ENCODE results near the gene PAPPA.

The PAPPA gene

DNA sequence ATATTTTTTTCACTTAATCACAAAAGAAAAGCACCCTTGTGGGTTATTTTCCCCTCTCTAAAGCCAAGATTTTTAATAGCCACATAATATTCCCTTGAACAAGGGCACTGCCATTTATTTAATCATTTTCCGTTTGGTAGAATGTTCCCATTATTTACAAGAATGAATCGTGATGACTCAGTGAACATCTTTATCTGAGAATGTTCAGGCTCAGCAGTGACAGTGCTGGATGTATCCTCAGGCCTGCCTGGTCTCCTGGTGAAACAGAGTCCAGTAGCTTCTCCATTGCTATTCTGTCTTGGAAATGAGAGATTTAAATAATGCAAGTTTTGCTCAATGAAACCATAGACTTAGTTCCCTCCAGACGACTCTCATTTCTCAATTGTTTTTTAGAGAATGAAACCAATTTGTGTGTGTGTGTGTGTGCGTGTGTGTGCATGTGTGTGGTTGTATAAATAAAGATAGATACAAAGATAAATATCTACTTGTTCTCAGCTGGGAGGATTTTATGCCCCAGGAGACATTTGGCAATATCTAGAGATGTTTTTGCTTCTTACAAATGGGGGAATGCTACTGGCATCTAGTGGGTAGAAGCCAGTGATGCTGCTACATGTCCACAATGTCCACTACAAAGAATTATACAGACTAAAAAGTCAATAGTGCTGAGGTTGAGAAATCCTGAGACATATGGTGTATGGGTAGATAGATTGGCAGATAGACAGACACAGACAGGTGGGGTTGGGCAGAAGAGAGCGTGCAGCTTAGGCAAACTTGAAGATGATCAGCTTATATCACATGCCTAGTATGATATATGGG is 55.0 kb downstream of the PAPPA start:
- Histone ChIP-seq H3K9me3 (no peaks in the 10 kb centered on the region), H3K4me3 (no peak overlapping the region), H3K36me3 (replicated peaks) (no peaks in the 10 kb centered on the region), H3K27me3 (ENCODE audit: low read depth) (0 out of 2 replicates have a peak, but pooled peaks cover 2% of the 10 kb centered on the region), H3K4me1 (no peaks in the 10 kb centered on the region)
- in situ Hi-C loops (cut with MboI; ENCODE audit: low sequenced_read_pairs) = no loop called here
- no peak for DNase-seq (ENCODE audit: low spot score in 2 of 2)

DNA sequence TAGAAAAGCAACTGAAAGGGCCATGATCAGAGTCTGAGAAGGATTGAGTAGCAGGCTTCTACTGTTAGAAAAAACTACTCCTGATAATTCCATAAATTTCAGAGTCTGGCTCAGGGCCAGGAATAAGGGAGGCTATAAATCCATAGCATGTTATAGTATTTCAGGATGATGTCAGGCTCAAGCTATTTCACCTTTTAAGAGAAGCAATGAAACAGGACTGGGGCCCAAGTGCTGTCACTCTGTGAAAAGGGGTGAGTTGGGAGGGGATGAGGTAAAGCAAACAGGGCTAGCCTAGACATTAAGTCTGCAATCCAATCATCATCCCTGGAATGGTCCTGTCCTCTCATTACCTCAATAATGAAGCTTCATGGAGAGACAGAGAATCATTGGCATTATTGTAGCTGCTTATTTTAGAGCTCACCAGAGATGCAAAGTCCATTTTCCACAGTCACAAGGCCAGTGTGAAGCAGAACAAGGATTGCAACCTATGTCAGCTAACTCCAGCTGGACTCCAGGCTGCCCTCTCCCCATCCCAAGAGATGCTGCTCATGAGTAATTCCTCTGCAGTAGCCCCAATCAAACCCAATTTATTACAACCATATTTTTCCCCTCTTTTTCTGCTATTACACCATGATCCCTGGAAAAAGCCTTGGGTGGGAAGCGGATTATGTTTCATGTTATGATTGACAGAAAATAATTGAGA is 56.0 kb downstream of the PAPPA start:
- no peaks in the 10 kb centered on the region for H3K36me3 ChIP-seq (replicated peaks)
- H3K4me3 ChIP-seq = no peak overlapping the region
- no peaks in the 10 kb centered on the region for H3K9me3 ChIP-seq
- in situ Hi-C loops (cut with MboI; ENCODE audit: low sequenced_read_pairs) = no loop called here
- no peak for DNase-seq (ENCODE audit: low spot score in 2 of 2)
- H3K4me1 ChIP-seq = no peaks in the 10 kb centered on the region
- H3K27me3 ChIP-seq (ENCODE audit: low read depth) = 0 out of 2 replicates have a peak, but pooled peaks cover 2% of the 10 kb centered on the region

GRCh38 chr9:116212986-116213692 is 59.5 kb downstream of the PAPPA start:
- H3K4me1 ChIP-seq = no peaks in the 10 kb centered on the region
- in situ Hi-C loops (cut with MboI; ENCODE audit: low sequenced_read_pairs) = no loop called here
- no peaks in the 10 kb centered on the region for H3K9me3 ChIP-seq
- H3K36me3 ChIP-seq (replicated peaks) = no peaks in the 10 kb centered on the region
- 0 out of 2 replicates have a peak, but pooled peaks cover under 1% of the 10 kb centered on the region for H3K27me3 ChIP-seq (ENCODE audit: low read depth)
- DNase-seq (ENCODE audit: low spot score in 2 of 2) = no peak
- no peak overlapping the region for H3K4me3 ChIP-seq

DNA sequence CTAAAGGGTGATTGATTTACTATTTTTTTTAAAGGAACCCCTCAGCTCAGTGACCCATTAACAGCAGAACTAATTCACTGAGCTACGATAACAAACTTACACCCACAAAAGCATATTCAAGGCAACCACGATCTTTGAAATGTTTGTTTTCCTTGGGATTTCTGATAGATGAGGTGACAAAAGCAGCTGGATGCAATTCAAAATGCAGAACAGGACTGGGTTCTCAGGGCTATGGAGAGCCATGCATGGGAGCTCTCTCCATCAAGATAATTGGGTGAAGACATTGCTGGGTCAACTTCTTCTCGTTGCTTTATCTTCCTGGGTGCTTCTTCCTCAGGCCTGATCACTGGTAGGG is 60.1 kb downstream of the PAPPA start:
- H3K4me3 ChIP-seq = no peak overlapping the region
- no peaks in the 10 kb centered on the region for H3K4me1 ChIP-seq
- no peaks in the 10 kb centered on the region for H3K27me3 ChIP-seq (ENCODE audit: low read depth)
- no peaks in the 10 kb centered on the region for H3K9me3 ChIP-seq
- in situ Hi-C loops (cut with MboI; ENCODE audit: low sequenced_read_pairs) = no loop called here
- H3K36me3 ChIP-seq (replicated peaks) = no peaks in the 10 kb centered on the region
- no peak for DNase-seq (ENCODE audit: low spot score in 2 of 2)

- H3K36me3 ChIP-seq (replicated peaks) = no peaks in the 10 kb centered on the region
- in situ Hi-C loops (cut with MboI; ENCODE audit: low sequenced_read_pairs) = no loop called here
- H3K9me3 ChIP-seq = no peaks in the 10 kb centered on the region
These were observed 64.8 kb downstream of the PAPPA start for GRCh38 chr9:116218399-116218798.

DNA sequence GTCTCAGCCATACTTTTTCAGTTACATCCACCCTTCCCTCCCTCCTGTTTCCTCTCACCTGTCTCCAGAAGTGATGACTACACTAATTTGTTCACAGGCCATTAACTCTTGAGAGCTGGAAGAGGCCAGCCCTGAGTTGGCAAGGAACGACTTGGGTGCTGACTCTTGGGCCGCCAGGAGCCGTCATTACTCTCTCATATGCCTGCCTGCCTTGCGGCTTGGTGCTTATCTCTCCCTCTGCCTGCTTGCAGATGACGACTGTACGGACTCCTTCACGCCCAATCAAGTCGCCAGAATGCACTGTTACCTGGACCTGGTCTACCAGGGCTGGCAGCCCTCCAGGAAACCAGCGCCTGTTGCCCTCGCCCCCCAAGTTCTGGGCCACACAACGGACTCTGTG is 66.1 kb downstream of the PAPPA start:
- Histone ChIP-seq H3K36me3 (replicated peaks) (no peaks in the 10 kb centered on the region), H3K4me3 (no peak overlapping the region)
- DNase-seq (ENCODE audit: low spot score in 2 of 2) = no peak

More at GRCh38 chr9:116218399-116218798, 64.8 kb downstream of the PAPPA start:
- DNase-seq (ENCODE audit: low spot score in 2 of 2) = no peak
- Histone ChIP-seq H3K4me1 (no peaks in the 10 kb centered on the region), H3K4me3 (no peak overlapping the region), H3K27me3 (ENCODE audit: low read depth) (no peaks in the 10 kb centered on the region)

GRCh38 chr9:116223926-116224325 is 70.3 kb downstream of the PAPPA start:
- Histone ChIP-seq H3K27me3 (ENCODE audit: low read depth) (no peaks in the 10 kb centered on the region), H3K36me3 (replicated peaks) (no peaks in the 10 kb centered on the region), H3K4me3 (no peak overlapping the region), H3K4me1 (no peaks in the 10 kb centered on the region), H3K9me3 (no peaks in the 10 kb centered on the region)
- no peak for DNase-seq (ENCODE audit: low spot score in 2 of 2)
- in situ Hi-C loops (cut with MboI; ENCODE audit: low sequenced_read_pairs) = no loop called here

More for the DNA sequence above, 66.1 kb downstream of the PAPPA start:
- no peaks in the 10 kb centered on the region for H3K4me1 ChIP-seq
- in situ Hi-C loops (cut with MboI; ENCODE audit: low sequenced_read_pairs) = no loop called here
- H3K27me3 ChIP-seq (ENCODE audit: low read depth) = no peaks in the 10 kb centered on the region
- no peaks in the 10 kb centered on the region for H3K9me3 ChIP-seq

DNA sequence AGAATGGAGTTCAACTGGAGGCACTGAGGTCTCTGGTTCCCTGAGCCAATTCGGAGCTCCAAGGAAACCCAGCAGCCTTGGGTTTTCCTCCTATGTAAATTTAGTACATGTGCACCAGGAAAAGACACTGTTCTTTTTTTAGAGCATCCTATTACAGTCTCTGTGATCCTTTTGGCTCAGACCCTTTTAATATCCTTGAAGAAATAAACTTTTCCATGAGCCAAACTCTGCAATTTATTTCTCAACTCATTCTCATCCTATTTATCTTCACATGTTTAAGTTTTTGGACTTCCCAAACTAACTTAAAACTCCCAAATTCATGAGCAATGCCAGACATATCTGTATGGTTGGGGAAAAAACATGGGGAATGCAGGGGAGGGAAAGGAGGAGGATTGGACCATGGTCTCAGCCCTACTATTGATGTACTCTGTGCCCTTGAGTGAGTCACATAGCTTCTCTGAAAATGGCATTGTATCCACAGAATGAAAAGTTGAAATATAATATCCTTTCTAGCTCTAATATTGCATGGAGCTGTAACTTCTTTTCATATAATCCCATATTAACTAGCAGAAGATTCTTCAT is 76.6 kb downstream of the PAPPA start:
- in situ Hi-C loops (cut with MboI; ENCODE audit: low sequenced_read_pairs) = no loop called here
- no peak for DNase-seq (ENCODE audit: low spot score in 2 of 2)
- Histone ChIP-seq H3K4me1 (no peaks in the 10 kb centered on the region), H3K36me3 (replicated peaks) (no peaks in the 10 kb centered on the region), H3K9me3 (no peaks in the 10 kb centered on the region), H3K27me3 (ENCODE audit: low read depth) (peaks cover 5% of the 10 kb centered on the region; the same call in 1 of the 2 replicates), H3K4me3 (no peak overlapping the region)

DNA sequence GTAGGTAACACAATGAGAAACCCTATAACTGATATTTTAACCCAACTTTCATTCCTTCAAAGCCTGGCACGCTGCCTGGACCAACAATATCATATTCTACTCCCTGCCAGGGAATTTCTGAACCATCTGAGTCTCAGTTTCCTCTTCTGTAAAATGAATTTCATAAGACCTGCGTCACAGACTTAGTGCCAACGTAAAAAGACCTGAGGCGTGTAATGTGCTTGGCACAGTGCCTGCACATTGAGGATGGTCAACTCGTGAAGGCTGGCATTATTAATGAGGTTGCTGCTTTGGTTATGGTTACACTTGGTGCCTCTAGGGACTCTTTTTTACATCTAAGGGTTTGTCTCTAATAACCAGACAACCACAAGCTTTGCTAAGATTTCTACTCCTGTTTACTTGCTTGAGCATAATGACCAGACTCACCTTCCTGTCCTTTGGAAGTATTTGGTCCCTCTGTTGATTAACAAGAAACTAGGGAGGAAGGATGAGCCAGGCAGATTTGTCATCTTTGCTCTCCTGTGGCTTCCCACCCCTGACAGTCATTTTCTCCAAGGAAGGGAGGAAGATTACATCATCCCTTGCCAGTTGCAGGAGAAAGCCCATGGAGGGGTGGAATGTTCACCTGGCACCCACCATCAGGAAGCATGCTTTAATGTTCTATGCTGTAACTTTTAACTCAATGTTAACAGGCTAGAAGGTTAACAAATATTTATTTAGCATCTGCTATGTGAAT is 79.0 kb downstream of the PAPPA start:
- Histone ChIP-seq H3K36me3 (replicated peaks) (no peaks in the 10 kb centered on the region), H3K9me3 (no peaks in the 10 kb centered on the region), H3K4me1 (no peaks in the 10 kb centered on the region), H3K27me3 (ENCODE audit: low read depth) (peaks cover 5% of the 10 kb centered on the region; the same call in 1 of the 2 replicates), H3K4me3 (no peak overlapping the region)
- DNase-seq (ENCODE audit: low spot score in 2 of 2) = no peak
- in situ Hi-C loops (cut with MboI; ENCODE audit: low sequenced_read_pairs) = no loop called here

- peaks cover 5% of the 10 kb centered on the region; the same call in 1 of the 2 replicates for H3K27me3 ChIP-seq (ENCODE audit: low read depth)
- in situ Hi-C loops (cut with MboI; ENCODE audit: low sequenced_read_pairs) = no loop called here
- no peak overlapping the region for H3K4me3 ChIP-seq
- H3K36me3 ChIP-seq (replicated peaks) = no peaks in the 10 kb centered on the region
- DNase-seq (ENCODE audit: low spot score in 2 of 2) = no peak
- no peaks in the 10 kb centered on the region for H3K4me1 ChIP-seq
- H3K9me3 ChIP-seq = no peaks in the 10 kb centered on the region
These were observed 79.6 kb downstream of the PAPPA start for GRCh38 chr9:116233160-116233530.

DNA sequence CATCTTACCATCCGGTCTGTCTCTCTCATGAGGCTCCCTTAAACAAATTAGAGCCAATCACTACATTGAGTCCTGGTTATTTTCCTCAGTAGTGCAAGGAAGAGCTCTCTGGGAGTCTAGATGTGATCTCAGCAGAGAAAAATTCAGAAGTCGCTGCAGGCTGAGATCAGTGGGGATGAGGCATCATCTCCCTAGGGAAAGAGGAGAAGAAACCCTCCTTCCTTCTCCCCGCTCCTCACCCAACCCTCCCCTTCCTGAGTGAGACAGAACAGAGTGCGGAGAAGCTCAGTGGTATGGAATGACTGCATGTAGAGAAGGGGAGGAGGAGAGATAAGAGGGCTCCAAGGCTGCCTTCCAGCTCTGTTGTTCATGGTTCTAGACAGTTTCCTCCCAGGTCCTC is 80.5 kb downstream of the PAPPA start:
- peaks cover 5% of the 10 kb centered on the region; the same call in 1 of the 2 replicates for H3K27me3 ChIP-seq (ENCODE audit: low read depth)
- in situ Hi-C loops (cut with MboI; ENCODE audit: low sequenced_read_pairs) = no loop called here
- no peaks in the 10 kb centered on the region for H3K4me1 ChIP-seq
- no peaks in the 10 kb centered on the region for H3K36me3 ChIP-seq (replicated peaks)
- H3K4me3 ChIP-seq = no peak overlapping the region
- DNase-seq (ENCODE audit: low spot score in 2 of 2) = no peak
- H3K9me3 ChIP-seq = no peaks in the 10 kb centered on the region

GRCh38 chr9:116236979-116237378 is 83.4 kb downstream of the PAPPA start:
- in situ Hi-C loops (cut with MboI; ENCODE audit: low sequenced_read_pairs) = no loop called here
- DNase-seq (ENCODE audit: low spot score in 2 of 2) = no peak
- Histone ChIP-seq H3K27me3 (ENCODE audit: low read depth) (peaks cover 5% of the 10 kb centered on the region; the same call in 1 of the 2 replicates), H3K9me3 (no peaks in the 10 kb centered on the region), H3K4me3 (no peak overlapping the region), H3K4me1 (no peaks in the 10 kb centered on the region), H3K36me3 (replicated peaks) (no peaks in the 10 kb centered on the region)

DNA sequence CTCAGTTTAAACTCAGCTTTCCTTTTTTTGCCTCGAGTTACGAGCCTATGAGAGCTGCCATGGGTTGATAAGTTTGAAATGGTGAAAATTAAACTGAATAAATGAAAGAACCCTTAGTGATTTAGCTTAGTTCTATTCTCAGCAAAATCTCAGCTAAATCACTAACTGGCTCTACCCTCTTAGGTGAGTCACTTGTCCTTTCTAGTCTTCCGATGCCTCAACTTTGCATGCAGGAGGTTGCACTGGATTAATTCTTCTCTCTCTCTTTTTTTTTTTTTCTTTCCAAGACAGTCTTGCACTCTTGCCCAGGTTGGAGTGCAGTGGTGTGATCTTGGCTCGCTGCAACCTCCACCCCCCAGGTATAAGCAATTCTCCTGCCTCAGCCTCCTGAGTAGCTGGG is 83.9 kb downstream of the PAPPA start:
- no peak for DNase-seq (ENCODE audit: low spot score in 2 of 2)
- in situ Hi-C loops (cut with MboI; ENCODE audit: low sequenced_read_pairs) = no loop called here
- Histone ChIP-seq H3K27me3 (ENCODE audit: low read depth) (peaks cover 5% of the 10 kb centered on the region; the same call in 1 of the 2 replicates), H3K4me3 (no peak overlapping the region), H3K36me3 (replicated peaks) (no peaks in the 10 kb centered on the region), H3K4me1 (no peaks in the 10 kb centered on the region), H3K9me3 (no peaks in the 10 kb centered on the region)

Measured in HAP-1 (cell line).